ENCODE results near the gene POLD3.
"Not testable (repeated sequence)": the region's sequence is repeated elsewhere in the genome, so short reads cannot be mapped to it uniquely, and the experiment has no call there.

Gene POLD3

GRCh38 chr11:74579577-74580270 is 12.7 kb upstream of the POLD3 start:
- DNase-seq: no peak

- DNase-seq: no peak
These were observed 10.3 kb upstream of the POLD3 start for GRCh38 chr11:74581954-74582547.

GRCh38 chr11:74583024-74583624 is 9.3 kb upstream of the POLD3 start:
- no peak for DNase-seq

- DNase-seq: not testable (repeated sequence)
These were observed 1.9 kb upstream of the POLD3 start for GRCh38 chr11:74590492-74590891.

GRCh38 chr11:74592063-74592440 is 330 bp upstream of the POLD3 start:
- peak in 1 of 58 donors; percentile 34 for DNase-seq

GRCh38 chr11:74593463-74593862 is 1.1 kb downstream of the POLD3 start:
- DNase-seq: no peak

GRCh38 chr11:74602637-74603556 is 10.5 kb downstream of the POLD3 start:
- no peak for DNase-seq

GRCh38 chr11:74603845-74604244 is 11.5 kb downstream of the POLD3 start:
- DNase-seq: no peak

- DNase-seq: no peak
These were observed 11.9 kb downstream of the POLD3 start for GRCh38 chr11:74604311-74604710.

GRCh38 chr11:74605403-74605802 is 13.0 kb downstream of the POLD3 start:
- DNase-seq: no peak

- no peak for DNase-seq
These were observed 16.0 kb downstream of the POLD3 start for GRCh38 chr11:74608431-74608830.

- DNase-seq: no peak
These were observed 19.0 kb downstream of the POLD3 start for GRCh38 chr11:74611369-74611861.

- no peak for DNase-seq
These were observed 20.5 kb downstream of the POLD3 start for GRCh38 chr11:74612877-74613276.

- no peak for DNase-seq
These were observed 22.9 kb downstream of the POLD3 start for GRCh38 chr11:74615311-74615710.

GRCh38 chr11:74615988-74616387 is 23.6 kb downstream of the POLD3 start:
- no peak for DNase-seq

- DNase-seq: no peak
These were observed 28.1 kb downstream of the POLD3 start for GRCh38 chr11:74620531-74620930.

GRCh38 chr11:74626130-74626529 is 33.7 kb downstream of the POLD3 start:
- DNase-seq: no peak

GRCh38 chr11:74626604-74627003 is 34.2 kb downstream of the POLD3 start:
- DNase-seq: no peak

- no peak for DNase-seq
These were observed 35.0 kb downstream of the POLD3 start for GRCh38 chr11:74627381-74627780.

- no peak for DNase-seq
These were observed 37.7 kb downstream of the POLD3 start for GRCh38 chr11:74630043-74630442.
